Skeletal muscle cell (primary cell): ENCODE results near the gene SLC48A1.

Source experiments
- DNase-seq: peaks from one replicate; pipeline ENCODE4 v3.0.0-alpha.2; 2010; ENCODE audit warnings: low read depth
- H3K4me3 ChIP-seq: 2 replicates; pipeline ENCODE4 v1.5.1; 2011; ENCODE audit warnings: low read depth, mild to moderate bottlenecking, control low read depth, low read length, moderate library complexity

The SLC48A1 gene

GRCh38 chr12:47817272-47818006, 44.4 kb downstream of the SLC48A1 start:
- peak overlapping the region; percentile 79 for H3K4me3 ChIP-seq
- no peak for DNase-seq

GRCh38 chr12:47818007-47818376, 45.0 kb downstream of the SLC48A1 start:
- no peak for DNase-seq
- peak overlapping the region; percentile 79 for H3K4me3 ChIP-seq

GRCh38 chr12:47818467-47819137, 45.6 kb downstream of the SLC48A1 start:
- DNase-seq: no peak
- H3K4me3 ChIP-seq: peak overlapping the region; percentile 79

GRCh38 chr12:47819138-47819895, 46.3 kb downstream of the SLC48A1 start:
- DNase-seq: no peak
- peak overlapping the region; percentile 79 for H3K4me3 ChIP-seq

GRCh38 chr12:47819896-47820630, 47.0 kb downstream of the SLC48A1 start, which contains the start of gene HDAC7:
HDAC7 (minus strand) TSS chr12:47819903; CDS start chr12:47819785, 118 bp downstream.
- DNase-seq: peak; percentile 60
- peak within 1 kb of the TSS; percentile 79 for H3K4me3 ChIP-seq

- H3K4me3 ChIP-seq: peak overlapping the region; percentile 79
- peak; percentile 94 for DNase-seq
Measured at GRCh38 chr12:47820631-47821345, 47.8 kb downstream of the SLC48A1 start.

- DNase-seq: no peak
- no peak overlapping the region for H3K4me3 ChIP-seq
Measured at GRCh38 chr12:47821346-47821706, 48.3 kb downstream of the SLC48A1 start.

GRCh38 chr12:47822401-47822800, 49.4 kb downstream of the SLC48A1 start:
- no peak overlapping the region for H3K4me3 ChIP-seq
- no peak for DNase-seq

GRCh38 chr12:47822863-47823262, 49.8 kb downstream of the SLC48A1 start:
- no peak for DNase-seq
- H3K4me3 ChIP-seq: no peak overlapping the region

- H3K4me3 ChIP-seq: no peak overlapping the region
Measured at GRCh38 chr12:47823422-47824086, 50.5 kb downstream of the SLC48A1 start.

GRCh38 chr12:47824198-47824597, 51.2 kb downstream of the SLC48A1 start:
- H3K4me3 ChIP-seq: no peak overlapping the region
- DNase-seq: no peak

More at GRCh38 chr12:47823422-47824086, 50.5 kb downstream of the SLC48A1 start:
- no peak for DNase-seq

- DNase-seq: no peak
- no peak overlapping the region for H3K4me3 ChIP-seq
Measured at GRCh38 chr12:47824635-47825034, 51.6 kb downstream of the SLC48A1 start.

GRCh38 chr12:47825173-47825639, 52.2 kb downstream of the SLC48A1 start:
- no peak for DNase-seq
- no peak overlapping the region for H3K4me3 ChIP-seq

- no peak overlapping the region for H3K4me3 ChIP-seq
- no peak for DNase-seq
Measured at GRCh38 chr12:47828008-47828975, 55.3 kb downstream of the SLC48A1 start.

- DNase-seq: no peak
- H3K4me3 ChIP-seq: no peak overlapping the region
Measured at GRCh38 chr12:47828976-47829482, 56.0 kb downstream of the SLC48A1 start.

- no peak for DNase-seq
- H3K4me3 ChIP-seq: no peak overlapping the region
Measured at GRCh38 chr12:47829584-47829983, 56.5 kb downstream of the SLC48A1 start.
